ENCODE results near the gene DHH. TPM values are rescaled to one million over a fixed set of nuclear protein-coding genes. Genes with fewer than 3 reads are reported as not detected.
A peak's percentile ranks its signal among the peaks of the same experiment; 100 is the strongest.

The DHH gene
- total and polyA plus RNA-seq, 10 of the 15 experiments (the other 5 are each of a cell fraction or from before 2014, with no cell fraction given), result 0.01 TPM; not detected in 9

- no peak for DNase-seq (ENCODE audit: low read depth, low spot score)
- Histone ChIP-seq H3K4me1 (ENCODE audit: control insufficient read depth, insufficient read depth, low read length) (peaks cover 13% of the 10 kb centered on the region), H3K79me2 (ENCODE audit: control insufficient read depth, insufficient read depth, low read length) (peaks cover 9% of the 10 kb centered on the region), H3K9ac (ENCODE audit: control insufficient read depth, insufficient read depth, low read length) (no peak overlapping the region; the same call in 1 of the 2 replicates), H3K4me2 (ENCODE audit: control insufficient read depth, insufficient read depth) (peak overlapping the region; percentile 97), H4K20me1 (ENCODE audit: control insufficient read depth, insufficient read depth) (no peaks in the 10 kb centered on the region), H2AFZ (ENCODE audit: control insufficient read depth, low read depth, low read length) (no peak overlapping the region), H3K36me3 (ENCODE audit: control insufficient read depth in 2 of 2, insufficient read depth in 2 of 2, low read length in 1 of 2) (peaks cover 0 to 4% of the 10 kb centered on the region in 2 experiments; a peak in 1 of 4 replicates), H3K27ac (ENCODE audit: control insufficient read depth, insufficient read depth) (no peak overlapping the region), H3K27me3 (replicated peaks in 1 of 2; ENCODE audit: control insufficient read depth in 2 of 2, insufficient read depth in 2 of 2, low read length in 1 of 2) (no peaks in the 10 kb centered on the region), H3K4me3 (peak overlapping the region; percentile 87; the same call in 1 of the 2 replicates), H3K9me3 (replicated peaks; ENCODE audit: control insufficient read depth, insufficient read depth, low read length) (no peaks in the 10 kb centered on the region)
- BruUV-seq (replicated peaks), result no TSS peak
- ChIA-PET POLR2A (interaction anchor here (0.5 to 3.5 kb wide), 11 partner anchors 11 to 362 kb away, joined by 3 to 48 read pairs (median 4); partner anchors contain the start of genes DHH, RHEBL1 and TUBA1B), RAD21 (ENCODE audit: unreplicated experiment) (interaction anchor here (1.0 to 3.5 kb wide), 4 partner anchors 21 to 112 kb away, joined by 5 to 18 read pairs (median 8); partner anchors contain the start of gene TUBA1B), CTCF (interaction anchor here (0.7 to 10.9 kb wide), 15 partner anchors 10 to 206 kb away, joined by 3 to 118 read pairs (median 7); partner anchors contain the start of genes DHH, RHEBL1 and TUBA1B), SMC1A (ENCODE audit: uncharacterized antibody, unreplicated experiment) (interaction anchor here (1.1 to 3.0 kb wide), 5 partner anchors 10 to 39 kb away, joined by 3 to 12 read pairs (median 5); partner anchors contain the start of gene RHEBL1)
- in situ Hi-C loops (cut with MboI), result no loop called here
- peak; percentile 62 for FAIRE-seq
- intact Hi-C loops (cut with micrococcal nuclease; ENCODE audit: unreplicated experiment), result no loop called here
- TF ChIP-seq NBN (IDR thresholded peaks at IDR 0.05), result no peak
- no peak for TF ChIP-seq USF1 (IDR thresholded peaks at IDR 0.05; ENCODE audit: borderline replicate concordance, extremely low read length, insufficient read depth, low read depth, low read length)
- no peak for TF ChIP-seq ZBED1 (IDR thresholded peaks at IDR 0.05; ENCODE audit: borderline replicate concordance)
- no peak for TF ChIP-seq ATF7 (IDR thresholded peaks at IDR 0.05; ENCODE audit: low read depth)
- TF ChIP-seq RB1 (IDR thresholded peaks at IDR 0.05; ENCODE audit: borderline replicate concordance), result no peak
- no peak for TF ChIP-seq PML (IDR thresholded peaks at IDR 0.05; ENCODE audit: low read length)
- no peak for TF ChIP-seq NR2C2 (IDR thresholded peaks at IDR 0.05; ENCODE audit: borderline replicate concordance, control insufficient read depth, insufficient read length, low read depth)
- TF ChIP-seq YY1 (IDR thresholded peaks at IDR 0.05; ENCODE audit: low read depth, low read length), result no peak
- no peak for TF ChIP-seq CEBPB (IDR thresholded peaks at IDR 0.05; ENCODE audit: borderline replicate concordance in 1 of 2, low read depth in 2 of 2, low read length in 2 of 2)
- TF ChIP-seq RAD51 (IDR thresholded peaks at IDR 0.05), result no peak
- TF ChIP-seq IKZF1 (conservative IDR thresholded peaks at IDR 0.05), result no peak
- TF ChIP-seq, protein P1, sequence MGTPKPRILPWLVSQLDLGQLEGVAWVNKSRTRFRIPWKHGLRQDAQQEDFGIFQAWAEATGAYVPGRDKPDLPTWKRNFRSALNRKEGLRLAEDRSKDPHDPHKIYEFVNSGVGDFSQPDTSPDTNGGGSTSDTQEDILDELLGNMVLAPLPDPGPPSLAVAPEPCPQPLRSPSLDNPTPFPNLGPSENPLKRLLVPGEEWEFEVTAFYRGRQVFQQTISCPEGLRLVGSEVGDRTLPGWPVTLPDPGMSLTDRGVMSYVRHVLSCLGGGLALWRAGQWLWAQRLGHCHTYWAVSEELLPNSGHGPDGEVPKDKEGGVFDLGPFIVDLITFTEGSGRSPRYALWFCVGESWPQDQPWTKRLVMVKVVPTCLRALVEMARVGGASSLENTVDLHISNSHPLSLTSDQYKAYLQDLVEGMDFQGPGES (IDR thresholded peaks at IDR 0.05), result no peak
- no peak for TF ChIP-seq SP1 (IDR thresholded peaks at IDR 0.05; ENCODE audit: low read depth, low read length)
- ATAC-seq, result no peak
- 83% methylated on average over 4 of the region's 4 CpGs for WGBS (ENCODE audit: insufficient coverage, insufficient replicate concordance, low lambda C conversion rate, missing lambda C conversion rate)
Observed at GRCh38 chr12:49108958-49109404, 14.4 kb upstream of the DHH start.
